OCI-LY1 (cell line): ENCODE measurements around the gene ADAMTS12.

Experiments
- EZH2 ChIP-seq: fragments of 200-600 bp; sonication (generic), shearing (Covaris generic); IDR thresholded peaks from 2 replicates; pipeline ENCODE4 v1.8.0; 2017; ENCODE audit warnings: borderline replicate concordance, mixed run types, mild to moderate bottlenecking, antibody characterized with exemption, low read length, moderate library complexity, mixed read lengths
- TF ChIP-seq, protein P1 (sequence below): fragments of 200-600 bp; sonication (generic), shearing (Covaris generic); IDR thresholded peaks from 2 replicates; pipeline ENCODE4 v1.5.1; 2017; ENCODE audit warnings: mild to moderate bottlenecking, antibody characterized with exemption, low read length, moderate library complexity, mixed read lengths

DNA sequence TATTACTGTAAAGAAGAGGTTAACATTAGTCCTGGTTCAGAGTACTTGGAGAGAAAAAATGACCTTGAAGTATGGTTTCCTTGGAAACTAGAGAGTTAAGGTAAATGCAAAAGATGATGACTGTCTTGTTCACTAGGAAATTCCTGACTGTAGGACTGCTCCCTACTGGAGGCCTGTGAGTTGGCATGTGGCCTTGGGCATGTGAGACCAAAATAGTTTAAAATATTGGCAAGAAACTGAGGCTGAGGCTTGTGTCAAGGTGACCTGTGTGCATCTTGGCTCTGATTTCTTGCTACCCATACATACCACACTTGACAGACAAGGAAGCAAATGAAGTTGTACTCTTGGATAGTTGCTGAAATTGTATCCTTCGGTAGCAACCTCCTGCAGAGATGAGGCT is 354.6 kb downstream of the ADAMTS12 start:
- TF ChIP-seq, protein P1, sequence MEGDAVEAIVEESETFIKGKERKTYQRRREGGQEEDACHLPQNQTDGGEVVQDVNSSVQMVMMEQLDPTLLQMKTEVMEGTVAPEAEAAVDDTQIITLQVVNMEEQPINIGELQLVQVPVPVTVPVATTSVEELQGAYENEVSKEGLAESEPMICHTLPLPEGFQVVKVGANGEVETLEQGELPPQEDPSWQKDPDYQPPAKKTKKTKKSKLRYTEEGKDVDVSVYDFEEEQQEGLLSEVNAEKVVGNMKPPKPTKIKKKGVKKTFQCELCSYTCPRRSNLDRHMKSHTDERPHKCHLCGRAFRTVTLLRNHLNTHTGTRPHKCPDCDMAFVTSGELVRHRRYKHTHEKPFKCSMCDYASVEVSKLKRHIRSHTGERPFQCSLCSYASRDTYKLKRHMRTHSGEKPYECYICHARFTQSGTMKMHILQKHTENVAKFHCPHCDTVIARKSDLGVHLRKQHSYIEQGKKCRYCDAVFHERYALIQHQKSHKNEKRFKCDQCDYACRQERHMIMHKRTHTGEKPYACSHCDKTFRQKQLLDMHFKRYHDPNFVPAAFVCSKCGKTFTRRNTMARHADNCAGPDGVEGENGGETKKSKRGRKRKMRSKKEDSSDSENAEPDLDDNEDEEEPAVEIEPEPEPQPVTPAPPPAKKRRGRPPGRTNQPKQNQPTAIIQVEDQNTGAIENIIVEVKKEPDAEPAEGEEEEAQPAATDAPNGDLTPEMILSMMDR: no peak
- TF ChIP-seq EZH2: no peak
